HEK293T (cell line): ENCODE results near the gene FUT2.

ENCODE experiments used
- CTCF ChIA-PET: fragments of 350-600 bp; formaldehyde crosslinking; extraction: SDS; loops from one replicate; lab custom pipeline; 2021; ENCODE audit warnings: antibody characterized with exemption, inconsistent platforms; lab: Yijun Ruan, JAX
- POLR2A ChIA-PET: fragments of 350-600 bp; formaldehyde crosslinking; extraction: SDS; loops from one replicate; lab custom pipeline; 2020; ENCODE audit warnings: antibody characterized with exemption, inconsistent platforms; lab: Yijun Ruan, JAX
- DNase-seq: peaks from one replicate; pipeline ENCODE4 v3.0.0; 2012; ENCODE audit warnings: mixed read lengths; ENCODE audit errors: extremely low spot score
- ARNT ChIP-seq: fragments of 450-650 bp; IDR thresholded peaks from 2 replicates; pipeline ENCODE4 v1.6.1; 2017; ENCODE audit warnings: mild to moderate bottlenecking
- BHLHE40 ChIP-seq: fragments of 450-650 bp; IDR thresholded peaks from 2 replicates; pipeline ENCODE4 v1.6.1; 2016; ENCODE audit warnings: mild to moderate bottlenecking, moderate library complexity, borderline replicate concordance
- CTBP1 ChIP-seq: fragments of 450-650 bp; IDR thresholded peaks from 2 replicates; pipeline ENCODE4 v1.6.1; 2016; ENCODE audit warnings: borderline replicate concordance
- ELF4 ChIP-seq: fragments of 450-650 bp; IDR thresholded peaks from 2 replicates; pipeline ENCODE4 v1.6.1; 2017; ENCODE audit warnings: antibody characterized with exemption
- FOXA1 ChIP-seq: fragments of 450-650 bp; IDR thresholded peaks from 2 replicates; pipeline ENCODE4 v1.6.1; 2016; ENCODE audit warnings: mild to moderate bottlenecking
- FOXK2 ChIP-seq: fragments of 450-650 bp; IDR thresholded peaks from 2 replicates; pipeline ENCODE4 v1.6.1; 2016; ENCODE audit warnings: mild to moderate bottlenecking
- FOXM1 ChIP-seq: fragments of 450-650 bp; IDR thresholded peaks from 2 replicates; pipeline ENCODE4 v1.6.1; 2017; ENCODE audit warnings: mild to moderate bottlenecking, borderline replicate concordance
- HDGF ChIP-seq: fragments of 450-650 bp; IDR thresholded peaks from 2 replicates; pipeline ENCODE4 v1.6.1; 2017; ENCODE audit warnings: antibody characterized with exemption, borderline replicate concordance
- L3MBTL2 ChIP-seq: fragments of 450-650 bp; conservative IDR thresholded peaks from 2 replicates; pipeline ENCODE4 v1.6.1; 2016; ENCODE audit warnings: mild to moderate bottlenecking
- LEF1 ChIP-seq: fragments of 450-650 bp; IDR thresholded peaks from 2 replicates; pipeline ENCODE4 v1.6.1; 2017; ENCODE audit warnings: mild to moderate bottlenecking, borderline replicate concordance
- NFRKB ChIP-seq: fragments of 450-650 bp; IDR thresholded peaks from 2 replicates; pipeline ENCODE4 v1.6.1; 2016; ENCODE audit warnings: mild to moderate bottlenecking, moderate library complexity
- SP1 ChIP-seq: fragments of 450-650 bp; IDR thresholded peaks from 2 replicates; pipeline ENCODE4 v1.6.1; 2017
- SUZ12 ChIP-seq: fragments of 450-650 bp; IDR thresholded peaks from 2 replicates; pipeline ENCODE4 v1.6.1; 2016; ENCODE audit warnings: mild to moderate bottlenecking
- TARDBP ChIP-seq: fragments of 450-650 bp; IDR thresholded peaks from 2 replicates; pipeline ENCODE4 v1.6.1; 2016
- ZNF384 ChIP-seq: fragments of 450-650 bp; IDR thresholded peaks from 2 replicates; pipeline ENCODE4 v1.6.1; 2016
- TF ChIP-seq, protein P1 (sequence below): fragments of 450-650 bp; IDR thresholded peaks from 2 replicates; pipeline ENCODE4 v1.6.1; 2016

FUT2 gene

DNA sequence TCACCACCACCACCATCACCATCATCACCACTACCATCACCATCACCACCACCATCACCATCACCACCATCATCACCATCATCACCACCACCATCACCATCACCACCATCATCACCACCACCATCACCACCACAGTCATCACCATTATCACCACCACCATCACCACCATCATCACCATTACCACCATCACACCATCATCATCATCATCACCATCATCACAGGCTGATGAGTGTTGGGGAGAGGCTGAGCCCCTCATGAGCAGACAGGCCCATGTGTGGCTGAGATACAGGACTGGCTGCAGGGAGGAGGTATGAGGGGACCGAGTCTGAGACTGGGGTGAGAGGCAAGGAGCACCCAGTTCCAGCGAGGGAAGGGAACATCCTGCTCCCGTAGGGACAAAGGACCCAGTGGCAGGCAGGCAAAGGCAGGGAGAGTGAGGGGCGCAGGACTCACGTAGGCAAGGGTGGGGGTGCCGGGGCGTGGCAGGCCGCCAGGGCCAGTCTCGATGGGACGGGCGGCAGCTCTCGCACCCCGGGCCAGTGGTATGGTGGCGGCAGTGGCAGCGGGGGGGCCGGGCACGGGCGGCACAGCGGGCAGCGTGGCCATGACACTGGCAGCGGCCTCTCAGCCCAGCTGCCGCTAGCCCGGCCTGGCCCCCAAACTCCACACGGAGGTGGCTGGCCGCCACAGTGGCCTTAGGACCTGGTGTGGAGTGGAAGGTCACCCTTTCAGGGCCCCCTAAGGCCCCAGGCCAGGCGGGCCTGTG is 25.7 kb upstream of the FUT2 start:
- no peak for DNase-seq
- CTCF ChIA-PET, result no interaction called here
- POLR2A ChIA-PET, result no interaction called here

DNA sequence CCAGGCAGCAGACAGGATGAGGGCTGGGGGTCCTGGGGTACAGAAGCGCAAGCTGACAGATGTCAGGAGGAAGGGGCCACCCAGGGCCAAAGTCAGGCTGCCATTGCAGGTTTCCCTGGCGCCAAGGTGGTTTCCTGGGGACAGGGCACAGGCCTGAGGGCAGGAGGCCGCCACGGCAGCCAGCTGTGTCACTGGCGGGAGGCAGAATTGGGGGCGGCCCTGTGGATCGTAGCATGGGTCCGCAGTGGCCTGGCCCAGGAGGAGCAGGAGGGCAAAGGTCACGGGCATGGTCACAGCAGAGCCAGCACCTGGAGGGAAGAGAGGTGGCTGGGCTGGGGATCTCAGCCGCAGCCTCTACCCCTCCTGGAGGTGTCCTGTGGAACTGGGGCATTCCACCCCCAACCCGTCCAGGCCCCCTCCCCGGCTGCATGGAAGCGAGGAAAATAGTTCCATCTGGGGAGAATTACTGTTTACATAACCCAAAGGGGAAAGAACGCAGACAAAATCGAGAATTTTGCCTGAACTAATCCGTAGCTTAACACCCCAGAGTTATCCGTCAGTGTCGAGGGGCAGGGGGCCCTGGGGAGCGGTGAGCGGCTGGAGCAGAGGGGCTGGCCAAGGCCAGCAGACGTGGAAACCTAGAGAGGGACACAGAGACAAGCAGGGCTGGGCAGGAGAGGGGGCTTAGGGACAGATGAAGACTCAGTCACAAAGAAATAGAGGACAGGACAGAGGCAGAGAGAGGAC is 24.9 kb upstream of the FUT2 start:
- CTCF ChIA-PET, result interaction anchor here (0.6 kb wide), 1 partner anchor 113 kb away, joined by 3 read pairs; no protein-coding TSS in a partner anchor
- no peak for DNase-seq
- POLR2A ChIA-PET, result no interaction called here
- TF ChIP-seq FOXM1, result no peak
- no peak for TF ChIP-seq ARNT
- no peak for TF ChIP-seq LEF1
- no peak for TF ChIP-seq ZNF384
- no peak for TF ChIP-seq ELF4
- TF ChIP-seq SP1, result no peak
- TF ChIP-seq NFRKB, result no peak
- TF ChIP-seq CTBP1, result no peak
- TF ChIP-seq BHLHE40, result no peak
- TF ChIP-seq TARDBP, result no peak
- TF ChIP-seq, protein P1, sequence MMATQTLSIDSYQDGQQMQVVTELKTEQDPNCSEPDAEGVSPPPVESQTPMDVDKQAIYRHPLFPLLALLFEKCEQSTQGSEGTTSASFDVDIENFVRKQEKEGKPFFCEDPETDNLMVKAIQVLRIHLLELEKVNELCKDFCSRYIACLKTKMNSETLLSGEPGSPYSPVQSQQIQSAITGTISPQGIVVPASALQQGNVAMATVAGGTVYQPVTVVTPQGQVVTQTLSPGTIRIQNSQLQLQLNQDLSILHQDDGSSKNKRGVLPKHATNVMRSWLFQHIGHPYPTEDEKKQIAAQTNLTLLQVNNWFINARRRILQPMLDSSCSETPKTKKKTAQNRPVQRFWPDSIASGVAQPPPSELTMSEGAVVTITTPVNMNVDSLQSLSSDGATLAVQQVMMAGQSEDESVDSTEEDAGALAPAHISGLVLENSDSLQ, result no peak
- no peak for TF ChIP-seq FOXA1

More for the DNA sequence above, 25.7 kb upstream of the FUT2 start:
- TF ChIP-seq LEF1, result no peak
- TF ChIP-seq FOXK2, result no peak
- TF ChIP-seq HDGF, result no peak

DNA sequence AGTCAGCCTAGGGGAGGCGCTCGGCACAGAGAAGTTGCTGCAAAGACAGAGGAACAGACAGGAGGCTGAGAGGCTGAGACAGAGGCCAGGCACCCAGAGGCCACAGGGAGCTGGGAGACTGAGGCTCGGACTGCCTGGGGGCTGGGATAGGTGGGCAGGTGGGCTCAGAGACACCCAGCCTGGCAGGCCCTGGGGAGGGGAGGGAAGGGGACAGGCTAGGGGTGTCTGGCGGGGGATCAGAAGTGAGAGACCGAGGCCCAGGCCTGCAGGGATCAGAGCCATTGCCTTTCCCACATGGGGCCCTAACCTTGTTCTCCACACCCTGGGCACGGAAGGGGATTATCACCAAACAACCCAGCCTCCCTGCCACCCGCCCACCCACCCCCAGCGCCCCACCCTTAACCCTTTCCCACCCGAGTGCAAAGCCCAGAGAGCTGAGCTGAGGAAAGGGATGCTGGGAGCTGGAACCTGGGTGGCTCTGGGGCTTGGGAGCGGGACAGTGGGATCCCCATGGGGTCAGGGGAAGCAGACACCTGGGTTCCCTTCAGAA is 24.2 kb upstream of the FUT2 start:
- no peak for DNase-seq
- CTCF ChIA-PET, result interaction anchor here (0.6 kb wide), 1 partner anchor 112 kb away, joined by 3 read pairs; no protein-coding TSS in a partner anchor
- TF ChIP-seq ELF4, result no peak
- no peak for TF ChIP-seq ZNF384
- TF ChIP-seq SUZ12, result no peak
- TF ChIP-seq FOXM1, result no peak
- TF ChIP-seq FOXA1, result no peak
- TF ChIP-seq SP1, result no peak
- TF ChIP-seq TARDBP, result no peak
- TF ChIP-seq NFRKB, result no peak
- TF ChIP-seq ARNT, result no peak
- TF ChIP-seq BHLHE40, result no peak
- TF ChIP-seq HDGF, result no peak
- POLR2A ChIA-PET, result no interaction called here

- no peak for DNase-seq
- CTCF ChIA-PET, result no interaction called here
- POLR2A ChIA-PET, result no interaction called here
- TF ChIP-seq CTBP1 (no peak), TARDBP (no peak), HDGF (no peak), L3MBTL2 (no peak), ELF4 (no peak), SUZ12 (no peak), ARNT (no peak), FOXM1 (no peak)
- TF ChIP-seq, protein P1, result no peak
Observed at GRCh38 chr19:48672994-48673393, 22.8 kb upstream of the FUT2 start, which contains the start of gene NTN5. Gene NTN5, minus strand, starts transcription at chr19:48673017. Its CDS starts 2,031 bp downstream, at chr19:48670986.

DNA sequence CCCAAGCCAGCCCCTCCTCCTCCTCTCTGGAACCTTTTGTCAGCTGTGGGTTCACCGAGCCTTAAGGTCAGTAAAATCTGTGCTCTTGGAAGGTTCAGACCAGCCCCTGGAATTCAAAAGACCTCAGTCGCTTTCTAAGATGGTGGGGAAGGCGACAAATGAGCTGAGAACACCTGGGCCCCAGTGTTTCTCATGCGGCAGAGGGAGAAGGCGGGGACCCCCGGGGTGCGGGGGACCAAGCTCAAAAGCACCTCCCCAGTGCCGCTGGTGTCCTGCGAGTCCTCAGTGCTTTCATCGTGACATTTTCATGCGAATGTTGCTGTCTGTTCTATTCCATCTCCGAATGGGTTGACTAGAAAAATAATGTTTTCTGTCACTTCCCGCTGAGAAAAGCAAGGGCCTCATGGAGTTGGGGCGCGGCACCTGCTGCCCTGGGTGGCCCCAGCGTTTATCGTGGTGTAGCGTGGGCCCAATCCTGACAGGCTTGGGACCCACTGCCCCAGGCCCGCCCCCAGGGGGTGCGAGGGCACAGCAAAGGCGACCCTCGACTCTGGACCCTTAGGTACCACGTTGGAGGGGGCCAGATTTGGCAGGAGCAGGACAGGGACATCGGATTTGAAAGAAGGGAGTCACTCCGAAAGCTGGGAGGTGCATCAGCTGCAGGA is 22.2 kb upstream of the FUT2 start:
- CTCF ChIA-PET, result interaction anchor here (0.6 kb wide), 1 partner anchor 111 kb away, joined by 3 read pairs; no protein-coding TSS in a partner anchor
- no peak for DNase-seq
- no peak for TF ChIP-seq L3MBTL2
- TF ChIP-seq SUZ12, result no peak
- TF ChIP-seq, protein P1, result no peak
- TF ChIP-seq FOXM1, result no peak
- TF ChIP-seq FOXK2, result no peak
- no peak for TF ChIP-seq HDGF
- TF ChIP-seq NFRKB, result no peak
- no peak for TF ChIP-seq FOXA1
- POLR2A ChIA-PET, result interaction anchor here (0.9 kb wide), 1 partner anchor 199 kb away, joined by 3 read pairs; the partner anchor contains the start of gene PPP1R15A
